GM10847 (cell line): ENCODE data around the gene DGKB.

ENCODE experiments used
- POLR2A ChIP-seq: IDR thresholded peaks from 2 replicates; pipeline ENCODE4 v1.6.1; 2011; ENCODE audit not compliant: insufficient read length; ENCODE audit errors: extremely low read depth

DGKB gene

DNA sequence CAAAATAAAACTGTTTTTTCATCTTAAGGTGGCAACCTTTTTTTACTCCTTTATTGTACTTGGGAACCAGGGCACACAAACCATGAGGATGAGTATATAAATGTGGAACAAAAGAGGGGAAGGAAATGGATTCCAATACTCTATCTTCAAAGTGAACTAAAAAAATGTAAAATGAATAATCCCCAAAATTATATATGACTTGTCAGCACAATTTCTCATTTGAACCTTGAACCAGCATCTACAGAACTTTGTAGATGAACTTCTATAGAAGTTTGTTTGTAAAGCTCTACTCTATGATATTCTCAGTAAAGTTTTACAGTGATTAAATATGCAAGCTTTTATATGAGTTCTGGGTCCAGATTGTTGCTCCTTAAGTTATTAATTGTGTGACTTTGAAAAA lies 694.8 kb downstream of the DGKB start:
- TF ChIP-seq POLR2A = no peak

DNA sequence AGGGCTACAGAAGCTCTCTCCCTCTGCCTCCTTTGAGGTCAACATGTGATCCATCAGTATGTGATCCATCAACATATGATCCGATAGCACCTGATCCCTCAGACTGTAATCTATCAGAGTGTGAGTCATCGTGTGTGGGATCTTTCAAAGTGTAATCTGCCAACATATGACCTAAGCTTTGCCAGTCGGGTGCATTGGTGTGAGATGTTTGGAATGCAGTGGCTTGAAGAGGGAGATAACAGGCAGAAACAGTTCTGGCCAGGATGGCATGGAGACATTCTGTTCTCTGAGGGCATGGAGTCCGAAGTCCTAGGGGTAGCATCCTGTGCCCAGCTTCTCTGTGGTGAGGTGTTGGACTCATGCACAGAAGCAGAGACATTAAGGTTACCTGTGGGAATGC lies 695.4 kb downstream of the DGKB start:
- TF ChIP-seq POLR2A = no peak

DNA sequence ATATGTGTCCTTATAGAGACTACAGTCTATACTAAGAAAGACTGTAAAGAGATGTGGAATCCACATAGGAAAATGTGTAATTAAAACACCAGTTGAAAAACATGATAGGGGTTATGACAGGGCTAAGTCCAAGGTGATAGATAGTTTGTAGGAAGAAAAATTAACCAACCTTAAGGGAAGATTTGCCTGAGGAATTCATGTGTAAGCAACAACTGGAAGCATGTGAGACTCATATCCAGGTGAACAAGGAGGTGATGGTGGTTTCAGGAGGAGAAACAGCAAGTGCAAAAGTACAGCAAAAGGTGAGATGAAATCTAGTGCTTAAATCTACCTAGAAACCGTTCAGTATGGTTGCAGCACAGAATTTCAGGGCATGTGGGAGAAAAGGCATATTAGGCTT lies 696.4 kb downstream of the DGKB start:
- TF ChIP-seq POLR2A = no peak

DNA sequence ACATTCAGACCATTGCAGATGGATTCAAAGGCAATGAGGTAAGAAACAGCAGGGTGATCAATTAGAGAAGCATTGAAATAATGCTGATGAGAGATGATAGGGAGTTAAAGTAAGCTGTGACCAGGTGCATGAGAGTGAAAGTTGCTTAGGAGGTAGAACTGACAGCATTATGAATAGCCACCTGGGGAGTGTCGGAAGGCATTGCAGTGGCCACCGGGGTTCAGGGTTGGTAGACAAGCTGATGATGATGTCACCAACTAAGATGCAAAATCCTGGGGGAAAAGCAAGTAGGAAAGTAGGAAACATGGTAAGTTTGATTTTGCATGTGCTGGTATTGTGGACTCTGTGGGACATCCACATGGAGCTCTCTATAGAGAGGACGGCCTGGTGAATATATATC lies 701.2 kb downstream of the DGKB start:
- TF ChIP-seq POLR2A = no peak

DNA sequence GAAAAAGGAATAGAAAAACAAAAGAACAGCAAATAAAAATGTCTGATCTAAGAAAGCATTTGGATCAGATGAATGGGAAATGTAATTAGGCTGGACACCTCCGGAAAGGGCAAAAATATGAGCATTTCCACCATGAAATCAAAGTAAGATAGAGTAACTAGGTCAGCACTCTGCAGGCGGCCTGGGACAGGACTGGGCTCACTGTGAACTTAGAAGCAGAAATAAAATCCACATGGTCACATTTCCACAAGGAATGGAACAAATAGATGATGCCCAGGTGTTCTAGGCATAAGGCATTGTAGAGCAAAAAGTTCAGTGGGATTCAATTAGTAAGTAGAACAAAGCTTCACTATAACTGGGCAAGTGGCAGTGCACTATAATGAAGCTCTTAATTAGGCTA lies 703.2 kb downstream of the DGKB start:
- no peak for TF ChIP-seq POLR2A

DNA sequence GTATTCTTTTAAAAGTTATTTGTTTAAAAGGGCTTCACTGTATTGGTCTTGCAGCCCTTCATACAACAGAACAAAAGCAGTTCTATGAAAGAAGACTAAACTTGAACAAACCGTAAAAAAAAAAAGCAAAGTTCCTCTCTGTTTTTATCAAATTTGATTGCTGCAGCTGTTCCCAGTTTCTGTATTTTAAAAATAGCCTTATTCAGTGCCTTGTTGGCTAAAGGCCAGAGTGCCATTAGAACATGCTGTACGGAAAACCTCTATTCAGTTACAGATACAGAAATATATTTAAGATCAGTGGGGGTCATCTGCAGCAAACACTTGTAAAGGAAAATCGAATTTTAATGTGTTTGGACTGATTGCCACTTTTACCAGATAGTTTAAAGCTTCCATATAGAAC lies 705.3 kb downstream of the DGKB start:
- TF ChIP-seq POLR2A = no peak

DNA sequence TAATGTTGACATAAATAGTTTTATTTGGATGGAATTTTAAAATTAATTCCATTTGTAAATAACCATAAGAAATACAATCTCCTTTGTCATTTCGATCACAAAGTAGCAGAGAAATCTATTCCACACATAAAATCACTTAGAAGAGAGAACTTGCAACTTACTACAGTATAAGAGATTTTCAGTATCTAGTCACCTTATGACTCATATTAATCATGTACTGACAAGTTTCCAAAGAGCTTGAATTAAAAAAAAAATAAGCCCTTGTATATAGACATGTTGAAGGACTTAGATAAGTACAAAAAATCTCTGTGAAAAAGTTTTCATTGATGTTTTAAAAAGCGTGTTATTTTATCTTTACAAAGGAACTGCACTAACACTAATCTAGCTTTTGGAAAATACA lies 706.0 kb downstream of the DGKB start:
- no peak for TF ChIP-seq POLR2A

DNA sequence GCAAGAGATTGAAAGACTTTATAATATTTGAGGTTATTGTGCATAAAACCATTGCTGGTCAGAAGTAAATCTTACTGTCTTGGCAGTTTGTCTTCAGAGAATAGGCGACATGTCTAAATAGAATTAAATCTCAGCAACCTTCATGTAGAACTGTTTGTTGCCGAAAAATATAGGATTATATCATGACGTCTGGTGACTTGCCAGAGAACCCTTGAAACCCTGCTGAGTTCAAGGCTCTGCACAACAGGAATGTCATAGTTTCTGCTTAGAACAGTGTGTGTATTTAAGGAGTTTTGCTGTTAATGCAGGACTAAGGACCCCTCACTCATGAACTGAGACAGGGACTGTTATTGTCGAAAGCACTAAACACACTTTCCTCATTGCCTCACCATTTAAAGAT lies 706.7 kb downstream of the DGKB start:
- no peak for TF ChIP-seq POLR2A

DNA sequence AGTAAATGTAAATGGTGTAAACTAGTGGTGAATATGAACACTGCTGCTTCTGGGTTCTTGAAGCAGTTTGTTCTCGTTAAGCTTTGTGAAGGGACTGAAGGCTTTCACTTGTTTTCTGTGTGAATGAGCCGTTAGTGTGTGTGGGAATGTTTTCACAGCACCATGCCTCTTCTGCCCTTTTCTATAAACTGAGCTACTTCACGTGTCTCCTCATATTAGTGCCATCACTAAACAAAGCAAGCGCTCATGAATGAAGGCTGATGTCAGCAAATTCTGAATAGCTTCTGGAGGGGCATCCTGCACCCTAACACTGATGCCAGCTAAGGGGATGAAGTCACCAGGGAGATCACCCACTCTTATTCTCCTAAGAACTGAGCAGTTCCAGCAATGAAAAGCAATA lies 707.5 kb downstream of the DGKB start:
- TF ChIP-seq POLR2A = no peak

DNA sequence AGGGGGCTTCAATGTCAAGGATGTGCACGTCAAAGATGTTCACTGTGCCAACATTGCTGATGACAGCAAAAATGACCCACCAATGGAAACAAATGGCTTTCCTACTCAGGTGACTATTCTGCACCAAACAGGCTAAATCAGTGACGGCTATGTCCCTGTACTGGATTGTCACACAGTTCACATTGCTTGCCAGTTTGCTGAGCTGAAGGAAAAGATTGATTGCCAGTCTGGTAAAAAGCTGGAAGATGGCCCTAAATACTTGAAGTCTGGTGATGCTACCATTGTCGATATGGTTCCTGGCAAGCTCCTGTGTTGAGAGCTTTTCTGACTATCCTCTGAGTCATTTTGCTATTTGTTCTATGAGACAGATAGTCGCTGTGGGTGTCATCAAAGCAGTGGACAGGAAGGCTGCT lies 710.9 kb downstream of the DGKB start:
- TF ChIP-seq POLR2A = no peak

DNA sequence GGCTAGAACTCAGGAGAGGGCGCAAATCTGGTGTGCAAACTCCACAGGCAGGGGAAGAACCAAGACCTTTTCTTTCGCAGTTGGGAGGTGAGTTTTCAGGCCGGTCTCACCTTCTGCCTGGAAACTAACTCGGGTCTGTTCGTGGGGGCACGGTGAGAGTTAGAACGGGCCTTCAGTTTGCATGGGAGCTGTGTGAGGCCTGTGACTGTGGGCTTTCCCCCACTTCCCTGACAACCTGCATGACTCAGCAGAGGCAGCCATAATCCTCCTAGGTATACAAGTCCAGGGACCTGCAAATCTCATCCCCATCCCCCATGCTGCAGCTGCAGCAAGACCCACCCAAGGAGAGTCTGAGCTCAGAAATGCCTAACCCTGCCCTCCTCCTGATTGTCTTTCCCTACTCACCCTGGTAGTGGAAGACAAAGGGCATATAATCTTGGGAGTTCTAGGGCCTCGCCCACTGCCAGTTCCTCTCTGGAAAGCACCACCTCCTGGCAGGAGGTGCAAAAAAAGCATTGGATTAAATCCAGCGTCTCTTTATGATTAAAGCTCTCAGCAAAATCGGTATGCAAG lies 718.2 kb downstream of the DGKB start:
- TF ChIP-seq POLR2A = no peak

DNA sequence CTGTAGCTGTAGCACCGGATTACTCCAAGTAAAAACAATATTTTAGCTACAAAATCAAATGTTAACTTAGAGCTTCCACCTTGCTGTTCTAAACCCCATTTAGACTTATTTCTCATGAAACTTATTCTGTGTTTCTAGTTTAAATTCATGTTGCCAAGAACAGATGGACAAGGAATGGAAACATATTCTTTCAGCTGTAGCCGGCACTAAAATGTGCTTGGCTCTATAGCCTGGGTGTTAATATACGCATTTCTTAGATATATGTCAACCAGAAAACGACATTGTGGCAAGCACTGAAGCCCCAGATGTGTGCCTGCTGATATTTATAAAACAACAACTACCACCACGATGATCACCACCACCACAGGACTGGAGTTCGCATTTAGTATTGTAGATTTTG lies 722.8 kb downstream of the DGKB start:
- TF ChIP-seq POLR2A = no peak

DNA sequence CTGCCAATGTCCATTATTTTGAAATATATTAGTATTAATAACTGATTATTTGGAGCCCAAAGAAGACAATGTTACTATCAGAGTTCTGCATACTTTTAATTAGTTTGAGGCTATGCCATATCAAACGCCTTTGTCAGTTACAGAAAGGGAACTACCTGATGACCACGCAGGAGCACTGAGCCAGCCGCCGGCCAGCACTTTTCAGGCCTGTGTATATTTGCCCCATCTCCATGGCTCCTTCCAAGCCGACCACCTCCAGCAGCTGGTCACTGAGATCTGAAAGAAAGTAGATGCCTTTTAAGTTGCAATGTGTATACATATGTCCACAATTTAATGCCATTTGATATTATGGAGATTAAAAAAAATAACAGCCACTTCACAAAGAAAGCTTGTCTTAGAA lies 724.7 kb downstream of the DGKB start:
- TF ChIP-seq POLR2A = no peak

DNA sequence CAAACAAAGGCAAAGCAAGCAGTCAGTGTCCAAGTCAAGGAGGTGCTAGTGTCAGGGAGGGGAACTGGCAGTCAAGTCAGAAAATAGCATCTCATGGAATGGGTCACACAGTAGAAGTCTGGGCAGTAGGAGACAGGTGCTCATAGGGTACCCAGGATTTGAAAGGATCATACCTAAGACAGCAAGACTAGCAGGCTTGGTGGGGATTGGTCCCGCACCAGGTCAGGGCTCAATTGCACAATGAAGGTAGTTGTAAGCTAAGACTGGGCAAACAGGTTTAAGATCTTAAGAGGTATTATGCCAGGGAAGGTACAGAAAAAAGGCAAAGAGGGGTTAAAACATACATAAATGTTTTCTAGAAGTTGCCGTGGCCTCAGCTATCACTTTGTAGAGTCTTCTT lies 731.7 kb downstream of the DGKB start:
- TF ChIP-seq POLR2A = no peak

DNA sequence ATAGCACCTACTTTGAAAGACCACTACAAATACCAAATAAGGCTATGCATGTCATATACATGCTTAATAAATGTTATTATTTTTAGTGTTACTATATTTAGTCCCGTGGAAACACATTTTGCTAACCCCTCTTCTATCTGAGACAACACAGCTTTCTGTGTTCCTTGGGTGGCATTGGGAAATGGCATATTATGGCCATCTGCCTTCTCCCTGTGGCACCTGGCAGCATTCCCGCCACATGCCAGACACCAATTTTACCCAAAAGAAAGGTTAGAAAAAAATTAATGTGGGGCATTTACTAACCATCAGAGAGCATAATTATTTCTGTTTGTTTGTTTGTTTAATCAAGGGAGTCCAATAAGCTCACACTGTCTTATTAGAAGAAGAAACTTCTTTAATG lies 744.4 kb downstream of the DGKB start:
- no peak for TF ChIP-seq POLR2A

DNA sequence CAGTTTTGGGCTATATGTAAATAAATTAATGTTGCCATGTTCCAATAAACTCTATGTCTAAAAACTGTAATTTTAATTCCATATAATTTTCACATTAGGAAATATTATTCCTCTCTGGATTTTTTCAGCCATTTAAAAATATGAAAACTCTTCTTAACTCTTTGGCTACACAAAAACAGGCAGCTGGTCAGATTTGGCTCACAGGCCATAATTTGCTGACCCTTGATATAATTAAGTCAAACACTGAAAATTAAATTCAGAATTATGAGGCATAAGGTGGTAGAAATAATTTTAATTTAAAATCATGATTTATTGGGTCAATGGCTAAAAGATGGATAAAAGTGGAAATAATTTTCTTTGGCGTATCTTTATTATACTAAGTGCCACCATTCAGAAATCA lies 746.1 kb downstream of the DGKB start:
- no peak for TF ChIP-seq POLR2A

DNA sequence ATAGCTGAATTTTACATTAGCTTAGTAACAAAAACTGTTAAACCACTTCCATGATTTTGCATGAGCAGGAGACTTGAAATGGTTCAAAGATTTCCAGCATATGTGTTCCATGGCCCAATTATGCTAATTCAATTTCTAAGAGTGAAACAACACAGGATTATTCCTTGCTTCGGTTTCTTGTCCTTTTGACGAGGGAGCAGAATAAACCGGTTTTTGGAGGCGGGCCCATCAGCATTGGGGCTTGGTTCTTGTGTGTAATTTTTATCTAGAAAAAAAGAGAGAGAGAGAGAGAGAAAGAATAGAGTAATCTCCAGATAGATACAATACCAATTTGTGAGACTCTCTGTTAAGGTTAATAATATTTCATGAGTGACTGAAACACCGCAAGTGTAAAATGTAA lies 753.6 kb downstream of the DGKB start:
- no peak for TF ChIP-seq POLR2A

DNA sequence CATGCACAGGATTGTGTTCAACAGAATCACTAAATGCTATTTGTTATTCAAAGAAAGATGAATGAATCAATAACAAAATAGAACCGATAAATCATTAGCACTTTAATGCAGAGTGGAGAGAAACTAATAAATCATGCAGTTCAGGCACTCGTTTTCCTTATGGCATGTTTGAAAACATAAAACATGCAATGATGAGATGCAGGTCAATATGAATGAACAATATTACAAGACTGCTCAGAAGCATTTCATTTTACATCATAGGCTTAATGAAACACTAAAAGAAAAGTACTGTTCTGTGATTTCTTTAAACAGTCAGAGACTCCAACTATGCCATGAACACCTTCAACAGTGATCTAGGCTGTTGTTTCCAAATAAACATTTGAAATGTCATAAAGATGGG lies 755.0 kb downstream of the DGKB start:
- no peak for TF ChIP-seq POLR2A
